Ascending aorta (tissue), 2 donors: ENCODE measurements around the gene DCBLD2. TPM values are rescaled to one million over a fixed set of nuclear protein-coding genes. Genes with fewer than 3 reads are reported as not detected.

Experiments used
- DNase-seq, 2 donors: peaks; one replicate each; pipeline ENCODE4 v3.0.0-alpha.2; 2019; ENCODE audit warnings: low spot score in 2 of 2
- H3K27ac ChIP-seq, 2 donors: fragments of 200-600 bp; sonication (generic); one replicate each; pipeline ENCODE4 v1.5.1; 2016 to 2017; ENCODE audit warnings: mild to moderate bottlenecking in 1 of 2
- H3K27me3 ChIP-seq: fragments of 200-600 bp; sonication (generic); one replicate; pipeline ENCODE4 v1.5.1; 2017
- H3K36me3 ChIP-seq, 2 donors: fragments of 200-600 bp; sonication (generic); one replicate each; pipeline ENCODE4 v1.5.1; 2016
- H3K4me1 ChIP-seq, 2 donors: fragments of 200-600 bp; sonication (generic); one replicate each; pipeline ENCODE4 v1.5.1; 2016 to 2017; ENCODE audit warnings: mild to moderate bottlenecking in 1 of 2
- H3K4me3 ChIP-seq, 2 donors: fragments of 200-600 bp; sonication (generic); one replicate each; pipeline ENCODE4 v1.5.1; 2016 to 2017; ENCODE audit warnings: mild to moderate bottlenecking in 1 of 2
- H3K9me3 ChIP-seq, 2 donors: fragments of 200-600 bp; sonication (generic); one replicate each; pipeline ENCODE4 v1.5.1; 2016
- intact Hi-C: fragments of 100-400 bp; cut with DNase I; formaldehyde crosslinking; loops from one replicate; pipeline ENCODE4 v1.15.1; 2023
- total RNA-seq: library from RNA; depleted of rRNA; stranded (reverse); fragments of >200 nt; gene quantifications from one replicate; pipeline ENCODE4 v1.1.0, GENCODE V29; 2016
- TF ChIP-seq, protein P1 (sequence below), 3 experiments: fragments of 200-600 bp in 2 of 3; fragments of 450-650 bp in 1 of 3; sonication (generic) in 2 of 3; IDR thresholded peaks; one replicate each; pipeline ENCODE4 v1.5.1; 2016 to 2019; ENCODE audit warnings: antibody characterized with exemption in 3 of 3, mild to moderate bottlenecking in 1 of 3, moderate library complexity in 1 of 3

Gene DCBLD2
- total RNA-seq, 1 donor from 2014 or later = 16.3 TPM

DNA sequence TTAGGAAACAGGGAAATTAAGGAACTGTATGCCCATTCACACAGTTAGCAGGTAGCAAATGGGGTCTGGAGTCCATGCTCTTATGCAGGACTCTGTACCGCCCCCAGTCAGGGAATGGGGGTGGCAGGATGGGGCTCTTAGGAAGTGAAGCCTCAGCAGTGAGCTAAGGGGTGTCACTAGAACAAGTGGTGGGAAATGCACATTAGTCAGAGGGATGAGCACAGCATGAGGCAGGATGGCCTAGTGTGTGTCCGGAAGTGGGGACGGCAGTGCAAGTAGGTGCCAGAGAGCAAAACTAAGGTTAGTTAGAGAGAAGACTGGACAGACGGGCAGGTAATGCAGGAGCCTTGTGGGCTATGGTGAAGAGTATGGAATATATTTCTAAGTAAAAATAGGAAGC is 77.7 kb downstream of the DCBLD2 start:
- H3K27me3 ChIP-seq = no peaks in the 10 kb centered on the region
- DNase-seq = no peak
- TF ChIP-seq, protein P1, sequence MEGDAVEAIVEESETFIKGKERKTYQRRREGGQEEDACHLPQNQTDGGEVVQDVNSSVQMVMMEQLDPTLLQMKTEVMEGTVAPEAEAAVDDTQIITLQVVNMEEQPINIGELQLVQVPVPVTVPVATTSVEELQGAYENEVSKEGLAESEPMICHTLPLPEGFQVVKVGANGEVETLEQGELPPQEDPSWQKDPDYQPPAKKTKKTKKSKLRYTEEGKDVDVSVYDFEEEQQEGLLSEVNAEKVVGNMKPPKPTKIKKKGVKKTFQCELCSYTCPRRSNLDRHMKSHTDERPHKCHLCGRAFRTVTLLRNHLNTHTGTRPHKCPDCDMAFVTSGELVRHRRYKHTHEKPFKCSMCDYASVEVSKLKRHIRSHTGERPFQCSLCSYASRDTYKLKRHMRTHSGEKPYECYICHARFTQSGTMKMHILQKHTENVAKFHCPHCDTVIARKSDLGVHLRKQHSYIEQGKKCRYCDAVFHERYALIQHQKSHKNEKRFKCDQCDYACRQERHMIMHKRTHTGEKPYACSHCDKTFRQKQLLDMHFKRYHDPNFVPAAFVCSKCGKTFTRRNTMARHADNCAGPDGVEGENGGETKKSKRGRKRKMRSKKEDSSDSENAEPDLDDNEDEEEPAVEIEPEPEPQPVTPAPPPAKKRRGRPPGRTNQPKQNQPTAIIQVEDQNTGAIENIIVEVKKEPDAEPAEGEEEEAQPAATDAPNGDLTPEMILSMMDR (IDR thresholded peaks at IDR 0.05) = no peak
- H3K4me1 ChIP-seq = peaks cover 0 to 9% of the 10 kb centered on the region in 2 donors
- peaks cover 0 to under 1% of the 10 kb centered on the region in 2 donors for H3K9me3 ChIP-seq
- peaks cover 0 to 7% of the 10 kb centered on the region in 2 donors for H3K36me3 ChIP-seq
- H3K4me3 ChIP-seq = no peak overlapping the region
- intact Hi-C loops = no loop called here
- H3K27ac ChIP-seq = no peak overlapping the region

- TF ChIP-seq, protein P1 (IDR thresholded peaks at IDR 0.05) = no peak
- peaks cover 0 to under 1% of the 10 kb centered on the region in 2 donors for H3K4me1 ChIP-seq
- no peaks in the 10 kb centered on the region for H3K27me3 ChIP-seq
- intact Hi-C loops = no loop called here
- no peak for DNase-seq
- no peak overlapping the region for H3K4me3 ChIP-seq
- no peaks in the 10 kb centered on the region for H3K9me3 ChIP-seq
- H3K27ac ChIP-seq = no peak overlapping the region
- peaks cover 5 to 9% of the 10 kb centered on the region in 2 donors for H3K36me3 ChIP-seq
Observed at GRCh38 chr3:98821063-98821462, 80.4 kb downstream of the DCBLD2 start.

DNA sequence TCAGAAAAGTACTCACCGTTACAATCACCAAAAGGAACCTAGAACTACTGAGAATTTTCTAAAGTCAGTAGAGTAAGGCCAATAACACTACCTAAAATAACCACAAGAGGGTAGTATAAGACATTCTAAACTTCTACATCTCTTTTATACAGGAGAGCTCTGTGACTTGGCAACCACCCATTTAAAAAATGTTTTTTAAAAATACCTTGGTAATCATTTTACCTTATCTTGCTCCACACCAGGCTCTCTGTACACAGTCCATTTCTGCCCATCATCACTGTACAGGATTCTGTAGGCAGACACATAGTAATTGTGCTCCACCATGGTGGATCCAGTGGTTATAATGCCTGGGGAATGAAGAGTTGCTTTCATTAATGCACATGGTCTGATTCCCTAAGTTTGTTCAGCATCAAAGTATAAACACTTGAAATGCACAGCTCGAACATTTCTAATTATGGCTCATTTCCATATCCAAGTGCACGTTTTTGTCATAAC is 83.9 kb downstream of the DCBLD2 start:
- Histone ChIP-seq H3K27ac (no peak overlapping the region), H3K9me3 (no peaks in the 10 kb centered on the region), H3K4me3 (no peak overlapping the region), H3K36me3 (peaks cover 5 to 9% of the 10 kb centered on the region in 2 donors), H3K27me3 (no peaks in the 10 kb centered on the region), H3K4me1 (no peaks in the 10 kb centered on the region)
- DNase-seq = no peak
- TF ChIP-seq, protein P1 (IDR thresholded peaks at IDR 0.05) = peak; percentile 65 to 74 (median 70)
- intact Hi-C loops = loop anchor here (1.0 to 5.0 kb wide), 2 partner anchors 177 to 970 kb away; no protein-coding TSS in a partner anchor

- intact Hi-C loops = loop anchor here (5.0 kb wide), 2 partner anchors 83 to 972 kb away; no protein-coding TSS in a partner anchor
- Histone ChIP-seq H3K27ac (no peak overlapping the region), H3K27me3 (no peaks in the 10 kb centered on the region), H3K9me3 (no peaks in the 10 kb centered on the region), H3K4me1 (no peaks in the 10 kb centered on the region), H3K4me3 (no peak overlapping the region), H3K36me3 (peaks cover 2 to 12% of the 10 kb centered on the region in 2 donors)
- TF ChIP-seq, protein P1 (IDR thresholded peaks at IDR 0.05) = no peak
- DNase-seq = no peak
Observed at GRCh38 chr3:98814817-98815420, 86.6 kb downstream of the DCBLD2 start.

DNA sequence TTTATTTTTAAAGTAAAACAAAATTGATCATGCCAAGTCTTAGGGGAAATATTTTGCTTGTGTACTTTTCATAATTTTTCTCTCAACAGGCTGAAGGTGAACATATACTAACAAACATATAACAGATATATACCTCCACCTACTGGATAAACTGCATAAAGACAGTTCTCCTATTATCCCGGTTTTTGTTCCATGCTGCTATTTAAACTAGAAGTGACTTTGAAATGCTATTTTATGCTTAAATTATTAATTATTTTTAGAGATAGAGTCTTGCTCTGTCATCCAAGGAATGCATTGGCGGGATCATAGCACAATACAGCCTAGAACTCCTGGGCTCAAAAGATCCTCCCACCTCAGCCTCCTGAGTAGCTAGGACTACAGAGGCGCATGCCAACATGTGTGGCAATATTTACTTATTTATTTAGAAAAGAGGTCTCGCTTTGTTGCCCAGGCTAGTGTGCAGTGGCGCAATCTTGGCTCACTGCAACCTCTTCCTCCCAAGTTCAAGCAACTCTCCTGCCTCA is 88.6 kb downstream of the DCBLD2 start:
- Histone ChIP-seq H3K36me3 (peaks cover 2 to 17% of the 10 kb centered on the region in 2 donors), H3K9me3 (no peaks in the 10 kb centered on the region), H3K4me3 (no peak overlapping the region), H3K27me3 (no peaks in the 10 kb centered on the region), H3K4me1 (no peaks in the 10 kb centered on the region), H3K27ac (no peak overlapping the region)
- intact Hi-C loops = loop anchor here (2.0 to 5.0 kb wide), 2 partner anchors 81 to 210 kb away; no protein-coding TSS in a partner anchor
- no peak for DNase-seq
- TF ChIP-seq, protein P1 (IDR thresholded peaks at IDR 0.05) = peak; percentile 45 to 62 (median 56)
